Frontal cortex (tissue), 1 donor: ENCODE measurements around the gene ROPN1L. TPM values are rescaled to one million over a fixed set of nuclear protein-coding genes. Genes with fewer than 3 reads are reported as not detected.

ENCODE experiments used
- small RNA-seq: library from RNA; depleted of rRNA; stranded (forward); fragments of <200 nt; gene quantifications from one replicate; pipeline ENCODE3, GENCODE V24; 2014
- total RNA-seq: library from RNA; depleted of rRNA; stranded (reverse); fragments of >200 nt; gene quantifications from one replicate; pipeline ENCODE4 v1.2.3, GENCODE V29; 2014

The ROPN1L gene
- total RNA-seq, 1 donor from 2014 or later, result 1.2 TPM

Small RNA genes lying within 50 kb of the gene (small RNA-seq; reads per million reads assigned to genes)
- gene MIR6131, result 0.13 reads per million

Other genes starting within 250 kb of the ROPN1L start
- 31.0 TPM for gene ATPSCKMT, start 192.0 kb upstream of the ROPN1L start, total RNA-seq
- 284 TPM for gene CCT5, start 191.6 kb upstream of the ROPN1L start, total RNA-seq
- gene CMBL, start 134.0 kb upstream of the ROPN1L start, total RNA-seq, result 4.5 TPM
- 229 TPM for gene MARCHF6, start 88.2 kb upstream of the ROPN1L start, total RNA-seq
- gene ANKRD33B, start 122.2 kb downstream of the ROPN1L start, total RNA-seq, result 1.6 TPM